K562 (cell line): Measurements from ENCODE around the gene USP31. TPM values are rescaled to one million over a fixed set of nuclear protein-coding genes. Genes with fewer than 3 reads are reported as not detected.

ENCODE experiments used
- BDP1 ChIP-seq: IDR thresholded peaks from 3 replicates; pipeline ENCODE4 v1.6.1; 2011; ENCODE audit not compliant: insufficient read length, insufficient read depth
- CHCHD3 ChIP-seq: fragments of 250-450 bp; sonication (Bioruptor Pico); IDR thresholded peaks from 2 replicates; pipeline ENCODE4 v2.1.2; 2022; ENCODE audit warnings: mild to moderate bottlenecking
- EHMT2 ChIP-seq: fragments of 450-650 bp; IDR thresholded peaks from 2 replicates; pipeline ENCODE4 v1.6.1; 2018; ENCODE audit warnings: antibody characterized with exemption
- EWSR1 ChIP-seq: fragments of 450-650 bp; IDR thresholded peaks from 2 replicates; pipeline ENCODE4 v1.6.1; 2018; ENCODE audit warnings: borderline replicate concordance, mild to moderate bottlenecking, low read depth, moderate library complexity; ENCODE audit not compliant: partially characterized antibody
- KDM2B ChIP-seq: fragments of 250-450 bp; sonication (Bioruptor Pico); IDR thresholded peaks from 2 replicates; pipeline ENCODE4 v1.8.0; 2021; ENCODE audit warnings: mild to moderate bottlenecking, moderate library complexity
- LCOR ChIP-seq: sonication (generic); formaldehyde crosslinking; IDR thresholded peaks from 2 replicates; pipeline ENCODE4 v1.8.0; 2022; ENCODE audit warnings: mild to moderate bottlenecking, missing genetic modification reagents
- MCM7 ChIP-seq, 2 experiments: fragments of 450-650 bp; IDR thresholded peaks; 2 replicates each; pipeline ENCODE4 v1.6.1; 2016 to 2018
- MXI1 ChIP-seq: IDR thresholded peaks from 2 replicates; pipeline ENCODE4 v1.6.1; 2011; ENCODE audit warnings: low read depth, mild to moderate bottlenecking, improper control_type of control experiment, low read length
- NBN ChIP-seq: fragments of 450-650 bp; IDR thresholded peaks from 2 replicates; pipeline ENCODE4 v1.6.1; 2016; ENCODE audit warnings: low read depth, mild to moderate bottlenecking
- NCOA6 ChIP-seq: fragments of 450-650 bp; IDR thresholded peaks from 2 replicates; pipeline ENCODE4 v1.6.1; 2017; ENCODE audit warnings: mild to moderate bottlenecking
- RNF2 ChIP-seq: sonication (generic); IDR thresholded peaks from 2 replicates; pipeline ENCODE4 v1.6.1; 2016
- SIN3B ChIP-seq: fragments of 450-650 bp; IDR thresholded peaks from 2 replicates; pipeline ENCODE4 v1.6.1; 2017; ENCODE audit warnings: low read depth, mild to moderate bottlenecking, moderate library complexity
- TAF9B ChIP-seq: fragments of 450-650 bp; IDR thresholded peaks from 2 replicates; pipeline ENCODE4 v1.6.1; 2018; ENCODE audit warnings: mild to moderate bottlenecking; ENCODE audit not compliant: partially characterized antibody
- WHSC1 ChIP-seq: IDR thresholded peaks from one replicate; pipeline ENCODE4 v1.6.1; 2012; ENCODE audit warnings: low read length, control low read depth, inconsistent platforms
- ZFP1 ChIP-seq: fragments of 450-650 bp; formaldehyde crosslinking; IDR thresholded peaks from 2 replicates; pipeline ENCODE4 v1.4.0; 2020; ENCODE audit warnings: mild to moderate bottlenecking, mixed read lengths
- polyA plus RNA-seq, 8 experiments: library from polyadenylated mRNA; depleted of rRNA in 4 of 8; stranded (reverse) in 5 of 8; unstranded in 3 of 8; fragments of >200 nt; fragmentation: Nextera tagmentation in 2 of 8; fragmentation: Illumina TruSeq in 1 of 8; extraction: Ambion mirVana in 2 of 8; extraction: Trizol in 1 of 8; gene quantifications; 2 replicates each; pipeline versions ENCODE4 v1.2.1 to v1.2.3, GENCODE V29; 2011 to 2014; ENCODE audit warnings: inconsistent platforms in 1 of 8, missing spikeins in 1 of 8
- total RNA-seq, 7 experiments: library from RNA; depleted of rRNA in 6 of 7; stranded (reverse); fragments of >200 nt in 6 of 7; fragmentation: Illumina TruSeq in 2 of 7; extraction: Trizol in 2 of 7; gene quantifications; 2 replicates each; pipeline versions ENCODE4 v1.2.1 to v1.2.3, GENCODE V29; 2011 to 2021; ENCODE audit warnings: low replicate concordance in 1 of 7
- TF ChIP-seq, protein P1 (sequence below): fragments of 250-450 bp; sonication (Bioruptor Pico); IDR thresholded peaks from 2 replicates; pipeline ENCODE4 v1.8.0; 2021; ENCODE audit warnings: mild to moderate bottlenecking, moderate library complexity
- TF ChIP-seq, protein P2 (sequence below): fragments of 250-450 bp; sonication (Bioruptor Pico); IDR thresholded peaks from 2 replicates; pipeline ENCODE4 v1.5.0; 2022; ENCODE audit warnings: mild to moderate bottlenecking
- TF ChIP-seq, protein P3 (sequence below): fragments of 250-450 bp; sonication (Bioruptor Pico); IDR thresholded peaks from 2 replicates; pipeline ENCODE4 v1.4.0; 2020; ENCODE audit warnings: mild to moderate bottlenecking

The USP31 gene
- total and polyA plus RNA-seq, 9 of the 15 experiments (the other 6 are each of a cell fraction or from before 2014, with no cell fraction given), result 0.56 to 4.9 (median 2.9) TPM

DNA sequence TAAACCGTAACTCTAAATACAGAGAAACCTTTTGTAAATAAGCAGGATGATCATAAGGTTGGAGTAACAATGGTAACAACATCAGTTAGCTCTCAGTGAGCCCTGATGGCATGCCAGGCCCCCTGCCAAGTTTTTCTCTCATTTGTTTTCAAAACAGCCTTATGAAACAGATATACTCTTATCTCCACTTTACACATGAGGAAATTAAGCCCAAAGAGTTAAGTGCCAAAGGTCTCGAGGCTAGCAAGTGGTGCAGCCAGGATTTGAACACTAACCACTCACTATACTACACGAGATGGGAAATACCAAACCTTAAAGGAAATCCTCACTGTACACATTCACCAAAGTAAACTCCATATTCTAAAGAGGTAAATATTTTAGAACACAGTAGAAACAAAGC is 15.0 kb downstream of the USP31 start (continued):
- TF ChIP-seq BDP1 (no peak), ZFP1 (CRISPR knock-in tag) (no peak), EWSR1 (no peak), MXI1 (no peak), WHSC1 (no peak), EHMT2 (no peak), MCM7 (IDR thresholded peaks at IDR 0.05) (no peak), SIN3B (no peak), RNF2 (no peak), KDM2B (CRISPR knock-in tag) (no peak), CHCHD3 (CRISPR knock-in tag) (no peak), NCOA6 (no peak), NBN (no peak), TAF9B (no peak), LCOR (CRISPR knock-in tag) (no peak)
- TF ChIP-seq, protein P1, sequence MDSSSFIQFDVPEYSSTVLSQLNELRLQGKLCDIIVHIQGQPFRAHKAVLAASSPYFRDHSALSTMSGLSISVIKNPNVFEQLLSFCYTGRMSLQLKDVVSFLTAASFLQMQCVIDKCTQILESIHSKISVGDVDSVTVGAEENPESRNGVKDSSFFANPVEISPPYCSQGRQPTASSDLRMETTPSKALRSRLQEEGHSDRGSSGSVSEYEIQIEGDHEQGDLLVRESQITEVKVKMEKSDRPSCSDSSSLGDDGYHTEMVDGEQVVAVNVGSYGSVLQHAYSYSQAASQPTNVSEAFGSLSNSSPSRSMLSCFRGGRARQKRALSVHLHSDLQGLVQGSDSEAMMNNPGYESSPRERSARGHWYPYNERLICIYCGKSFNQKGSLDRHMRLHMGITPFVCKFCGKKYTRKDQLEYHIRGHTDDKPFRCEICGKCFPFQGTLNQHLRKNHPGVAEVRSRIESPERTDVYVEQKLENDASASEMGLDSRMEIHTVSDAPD (CRISPR knock-in tag), result no peak
- TF ChIP-seq, protein P2, sequence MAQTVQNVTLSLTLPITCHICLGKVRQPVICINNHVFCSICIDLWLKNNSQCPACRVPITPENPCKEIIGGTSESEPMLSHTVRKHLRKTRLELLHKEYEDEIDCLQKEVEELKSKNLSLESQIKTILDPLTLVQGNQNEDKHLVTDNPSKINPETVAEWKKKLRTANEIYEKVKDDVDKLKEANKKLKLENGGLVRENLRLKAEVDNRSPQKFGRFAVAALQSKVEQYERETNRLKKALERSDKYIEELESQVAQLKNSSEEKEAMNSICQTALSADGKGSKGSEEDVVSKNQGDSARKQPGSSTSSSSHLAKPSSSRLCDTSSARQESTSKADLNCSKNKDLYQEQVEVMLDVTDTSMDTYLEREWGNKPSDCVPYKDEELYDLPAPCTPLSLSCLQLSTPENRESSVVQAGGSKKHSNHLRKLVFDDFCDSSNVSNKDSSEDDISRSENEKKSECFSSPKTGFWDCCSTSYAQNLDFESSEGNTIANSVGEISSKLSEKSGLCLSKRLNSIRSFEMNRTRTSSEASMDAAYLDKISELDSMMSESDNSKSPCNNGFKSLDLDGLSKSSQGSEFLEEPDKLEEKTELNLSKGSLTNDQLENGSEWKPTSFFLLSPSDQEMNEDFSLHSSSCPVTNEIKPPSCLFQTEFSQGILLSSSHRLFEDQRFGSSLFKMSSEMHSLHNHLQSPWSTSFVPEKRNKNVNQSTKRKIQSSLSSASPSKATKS (CRISPR knock-in tag), result no peak
- TF ChIP-seq, protein P3, sequence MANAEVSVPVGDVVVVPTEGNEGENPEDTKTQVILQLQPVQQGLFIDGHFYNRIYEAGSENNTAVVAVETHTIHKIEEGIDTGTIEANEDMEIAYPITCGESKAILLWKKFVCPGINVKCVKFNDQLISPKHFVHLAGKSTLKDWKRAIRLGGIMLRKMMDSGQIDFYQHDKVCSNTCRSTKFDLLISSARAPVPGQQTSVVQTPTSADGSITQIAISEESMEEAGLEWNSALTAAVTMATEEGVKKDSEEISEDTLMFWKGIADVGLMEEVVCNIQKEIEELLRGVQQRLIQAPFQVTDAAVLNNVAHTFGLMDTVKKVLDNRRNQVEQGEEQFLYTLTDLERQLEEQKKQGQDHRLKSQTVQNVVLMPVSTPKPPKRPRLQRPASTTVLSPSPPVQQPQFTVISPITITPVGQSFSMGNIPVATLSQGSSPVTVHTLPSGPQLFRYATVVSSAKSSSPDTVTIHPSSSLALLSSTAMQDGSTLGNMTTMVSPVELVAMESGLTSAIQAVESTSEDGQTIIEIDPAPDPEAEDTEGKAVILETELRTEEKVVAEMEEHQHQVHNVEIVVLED (CRISPR knock-in tag), result no peak
